Measurements from ENCODE around the gene TMEM238L.

- TF ChIP-seq, protein P1, sequence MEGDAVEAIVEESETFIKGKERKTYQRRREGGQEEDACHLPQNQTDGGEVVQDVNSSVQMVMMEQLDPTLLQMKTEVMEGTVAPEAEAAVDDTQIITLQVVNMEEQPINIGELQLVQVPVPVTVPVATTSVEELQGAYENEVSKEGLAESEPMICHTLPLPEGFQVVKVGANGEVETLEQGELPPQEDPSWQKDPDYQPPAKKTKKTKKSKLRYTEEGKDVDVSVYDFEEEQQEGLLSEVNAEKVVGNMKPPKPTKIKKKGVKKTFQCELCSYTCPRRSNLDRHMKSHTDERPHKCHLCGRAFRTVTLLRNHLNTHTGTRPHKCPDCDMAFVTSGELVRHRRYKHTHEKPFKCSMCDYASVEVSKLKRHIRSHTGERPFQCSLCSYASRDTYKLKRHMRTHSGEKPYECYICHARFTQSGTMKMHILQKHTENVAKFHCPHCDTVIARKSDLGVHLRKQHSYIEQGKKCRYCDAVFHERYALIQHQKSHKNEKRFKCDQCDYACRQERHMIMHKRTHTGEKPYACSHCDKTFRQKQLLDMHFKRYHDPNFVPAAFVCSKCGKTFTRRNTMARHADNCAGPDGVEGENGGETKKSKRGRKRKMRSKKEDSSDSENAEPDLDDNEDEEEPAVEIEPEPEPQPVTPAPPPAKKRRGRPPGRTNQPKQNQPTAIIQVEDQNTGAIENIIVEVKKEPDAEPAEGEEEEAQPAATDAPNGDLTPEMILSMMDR (IDR thresholded peaks at IDR 0.05), result no peak
- no peak for TF ChIP-seq POLR2A (IDR thresholded peaks at IDR 0.05)
Observed at GRCh38 chr17:10758062-10758461, 45.8 kb downstream of the TMEM238L start.
